IMR-90 (cell line): ENCODE data around the gene MXRA8. TPM values are rescaled to one million over a fixed set of nuclear protein-coding genes. Genes with fewer than 3 reads are reported as not detected.

Experiments used
- ATAC-seq: fragments of 200-7000 bp; cut with Tn5 transposase; 2 replicates; pipeline ENCODE4 v1.9.1; 2020; ENCODE audit warnings: low read depth, mild to moderate bottlenecking, moderate library complexity
- BruUV-seq: library from RNA; stranded (reverse); fragments of 400-500 nt; replicated peaks from 2 replicates; lab custom pipeline; 2021; lab: Mats Ljungman, UMichigan
- CTCF ChIA-PET: fragments of 300-600 bp; formaldehyde crosslinking; extraction: SDS; loops from one replicate; lab custom pipeline; 2021; ENCODE audit warnings: antibody characterized with exemption; lab: Yijun Ruan, JAX
- POLR2A ChIA-PET: fragments of 300-600 bp; sonication (Branson Sonifier 250); formaldehyde crosslinking; loops from one replicate; lab custom pipeline; 2022; ENCODE audit warnings: antibody characterized with exemption; ENCODE audit not compliant: unreplicated experiment; lab: Charles Lee
- DNase-seq: peaks from one replicate; pipeline ENCODE4 v3.0.0; 2013
- H2AFZ ChIP-seq: replicated peaks from 2 replicates; pipeline ENCODE3; 2013; ENCODE audit warnings: low read length, mild to moderate bottlenecking; ENCODE audit not compliant: poor library complexity
- H2AK5ac ChIP-seq: 2 replicates; pipeline ENCODE4 v1.6.1; 2013; ENCODE audit warnings: low read depth, low read length, inconsistent platforms
- H2AK9ac ChIP-seq: replicated peaks from 2 replicates; pipeline ENCODE3; 2013; ENCODE audit warnings: mild to moderate bottlenecking, low read depth, low read length, moderate library complexity; ENCODE audit not compliant: poor library complexity
- H2BK120ac ChIP-seq: 2 replicates; pipeline ENCODE4 v1.6.1; 2013; ENCODE audit warnings: low read depth, low read length, inconsistent platforms
- H2BK15ac ChIP-seq: 3 replicates; pipeline ENCODE4 v1.6.1; 2013; ENCODE audit warnings: low read depth, low read length, inconsistent platforms
- H2BK20ac ChIP-seq: 2 replicates; pipeline ENCODE4 v1.6.1; 2013; ENCODE audit warnings: low read depth, mild to moderate bottlenecking, inconsistent platforms, low read length, moderate library complexity
- H2BK5ac ChIP-seq: 2 replicates; pipeline ENCODE4 v1.6.1; 2013; ENCODE audit warnings: mild to moderate bottlenecking, low read depth, low read length, inconsistent platforms; ENCODE audit not compliant: poor library complexity, severe bottlenecking
- H3K14ac ChIP-seq: replicated peaks from 2 replicates; pipeline ENCODE4 v1.6.1; 2013; ENCODE audit warnings: low read depth, low read length, inconsistent platforms
- H3K18ac ChIP-seq: 2 replicates; pipeline ENCODE4 v1.6.1; 2013; ENCODE audit warnings: low read depth, low read length, control low read depth
- H3K23ac ChIP-seq: 2 replicates; pipeline ENCODE4 v1.6.1; 2013; ENCODE audit warnings: low read depth, low read length, inconsistent platforms
- H3K27ac ChIP-seq: 2 replicates; pipeline ENCODE4 v1.5.1; 2013; ENCODE audit warnings: mild to moderate bottlenecking, control low read depth, low read length; ENCODE audit not compliant: insufficient read depth
- H3K27me3 ChIP-seq: 2 replicates; pipeline ENCODE4 v1.6.1; 2013; ENCODE audit warnings: low read length; ENCODE audit not compliant: control insufficient read depth, insufficient read depth
- H3K36me3 ChIP-seq: 2 replicates; pipeline ENCODE4 v1.6.1; 2013; ENCODE audit warnings: low read length, mixed read lengths; ENCODE audit not compliant: control insufficient read depth, insufficient read depth
- H3K4ac ChIP-seq: 2 replicates; pipeline ENCODE4 v1.6.1; 2013; ENCODE audit warnings: low read depth, low read length, inconsistent platforms
- H3K4me1 ChIP-seq: 2 replicates; pipeline ENCODE4 v1.6.1; 2013; ENCODE audit warnings: low read length, mixed read lengths; ENCODE audit not compliant: control insufficient read depth, insufficient read depth
- H3K4me2 ChIP-seq: 2 replicates; pipeline ENCODE4 v1.6.1; 2013; ENCODE audit warnings: low read depth, mild to moderate bottlenecking, control low read depth, low read length, moderate library complexity
- H3K4me3 ChIP-seq: 2 replicates; pipeline ENCODE4 v1.5.1; 2013; ENCODE audit warnings: low read depth, mild to moderate bottlenecking, control low read depth, low read length, moderate library complexity; ENCODE audit not compliant: insufficient read depth
- H3K56ac ChIP-seq: 2 replicates; pipeline ENCODE4 v1.6.1; 2013; ENCODE audit warnings: low read length, inconsistent platforms; ENCODE audit not compliant: insufficient read depth; ENCODE audit errors: extremely low read depth
- H3K79me1 ChIP-seq, 2 experiments: 2 replicates each; pipeline ENCODE4 v1.6.1; 2013; ENCODE audit warnings: low read length in 2 of 2, inconsistent platforms in 1 of 2, low read depth in 1 of 2
- H3K9ac ChIP-seq: 2 replicates; pipeline ENCODE4 v1.6.1; 2013; ENCODE audit warnings: low read depth, low read length, control low read depth
- H3K9me1 ChIP-seq: 2 replicates; pipeline ENCODE4 v1.6.1; 2013; ENCODE audit warnings: low read length, inconsistent platforms; ENCODE audit not compliant: insufficient read depth
- H3K9me3 ChIP-seq: 2 replicates; pipeline ENCODE4 v1.6.1; 2013; ENCODE audit warnings: low read length; ENCODE audit not compliant: control insufficient read depth, insufficient read depth
- H4K20me1 ChIP-seq: 2 replicates; pipeline ENCODE4 v1.6.1; 2013; ENCODE audit warnings: low read length, inconsistent platforms; ENCODE audit not compliant: insufficient read depth
- H4K5ac ChIP-seq: 2 replicates; pipeline ENCODE4 v1.6.1; 2013; ENCODE audit warnings: mild to moderate bottlenecking, low read depth, low read length, control low read depth
- H4K8ac ChIP-seq, 2 experiments: 2 replicates each; pipeline ENCODE4 v1.6.1; 2013; ENCODE audit warnings: low read depth in 2 of 2, low read length in 2 of 2, control low read depth in 1 of 2, inconsistent platforms in 1 of 2
- H4K91ac ChIP-seq: 2 replicates; pipeline ENCODE4 v1.6.1; 2013; ENCODE audit warnings: low read depth, low read length, inconsistent platforms; ENCODE audit not compliant: insufficient read depth
- CEBPB ChIP-seq: IDR thresholded peaks from 2 replicates; pipeline ENCODE4 v1.6.1; 2012; ENCODE audit warnings: low read depth, low read length, improper control_type of control experiment
- CHD1 ChIP-seq: IDR thresholded peaks from 2 replicates; pipeline ENCODE4 v1.6.1; 2012; ENCODE audit warnings: low read depth, low read length, improper control_type of control experiment
- FOS ChIP-seq: fragments of 150-350 bp; IDR thresholded peaks from 2 replicates; pipeline ENCODE4 v1.6.1; 2016; ENCODE audit warnings: low read depth, low read length
- MAFK ChIP-seq: IDR thresholded peaks from 2 replicates; pipeline ENCODE4 v1.6.1; 2012; ENCODE audit warnings: low read depth, low read length, improper control_type of control experiment
- MAZ ChIP-seq: IDR thresholded peaks from 2 replicates; pipeline ENCODE4 v1.6.1; 2012; ENCODE audit warnings: low read depth, mild to moderate bottlenecking, low read length, improper control_type of control experiment, moderate library complexity, borderline replicate concordance
- MXI1 ChIP-seq: IDR thresholded peaks from 2 replicates; pipeline ENCODE4 v1.6.1; 2012; ENCODE audit warnings: low read depth, mild to moderate bottlenecking, low read length, moderate library complexity, borderline replicate concordance
- NFE2L2 ChIP-seq: fragments of 150-350 bp; IDR thresholded peaks from 2 replicates; pipeline ENCODE4 v1.6.1; 2016; ENCODE audit warnings: low read depth, mild to moderate bottlenecking, low read length
- POLR2A ChIP-seq: IDR thresholded peaks from 2 replicates; pipeline ENCODE4 v1.6.1; 2012; ENCODE audit warnings: mild to moderate bottlenecking, low read depth, low read length
- RAD21 ChIP-seq: IDR thresholded peaks from 2 replicates; pipeline ENCODE4 v1.6.1; 2012; ENCODE audit warnings: low read length, improper control_type of control experiment
- RCOR1 ChIP-seq: IDR thresholded peaks from 2 replicates; pipeline ENCODE4 v1.6.1; 2012; ENCODE audit warnings: mild to moderate bottlenecking, low read length, improper control_type of control experiment; ENCODE audit not compliant: insufficient replicate concordance
- SMC3 ChIP-seq: fragments of 150-350 bp; IDR thresholded peaks from 2 replicates; pipeline ENCODE4 v1.6.1; 2016; ENCODE audit warnings: low read depth, mild to moderate bottlenecking, antibody characterized with exemption, low read length, moderate library complexity
- WGBS, 2 experiments: methylation state at CpG; one replicate each; pipeline versions ENCODE4 v1.1.5 to v1.1.7; 2013; ENCODE audit warnings: missing lambda C conversion rate in 2 of 2; ENCODE audit not compliant: insufficient read length in 1 of 2; ENCODE audit errors: extremely low coverage in 2 of 2; 5-methylcytosine and 5-hydroxymethylcytosine counted together
- dilution Hi-C: fragments of 300-500 bp; cut with HindIII; formaldehyde crosslinking; loops from one replicate; pipeline ENCODE4 v1.14.3; 2018; ENCODE audit warnings: low sequenced_read_pairs; ENCODE audit not compliant: unreplicated experiment
- in situ Hi-C: fragments of 300-500 bp; cut with MboI; formaldehyde crosslinking; loops from 3 replicates; pipeline ENCODE4 v1.14.3; 2019; ENCODE audit warnings: low sequenced_read_pairs, inconsistent platforms, mixed read lengths
- intact Hi-C: fragments of 100-400 bp; cut with micrococcal nuclease; formaldehyde crosslinking; loops from 2 replicates; pipeline ENCODE4 v1.10.0; 2022
- polyA plus RNA-seq, 3 experiments: library from polyadenylated mRNA; depleted of rRNA; stranded (reverse); fragments of >200 nt; gene quantifications; 2 replicates each; pipeline ENCODE4 v1.2.3, GENCODE V29; 2012; ENCODE audit warnings: low replicate concordance in 1 of 3
- total RNA-seq: library from RNA; depleted of rRNA; stranded (reverse); fragments of >200 nt; gene quantifications from 2 replicates; pipeline ENCODE4 v1.2.3, GENCODE V29; 2012
- TF ChIP-seq, protein P1 (sequence below): conservative IDR thresholded peaks from 2 replicates; pipeline ENCODE4 v1.5.1; 2012; ENCODE audit warnings: mild to moderate bottlenecking, low read depth, low read length, improper control_type of control experiment

MXRA8 gene
- total and polyA plus RNA-seq, 2 of the 4 experiments (the other 2 are of a cell fraction) = 92.5 to 469 TPM

DNA sequence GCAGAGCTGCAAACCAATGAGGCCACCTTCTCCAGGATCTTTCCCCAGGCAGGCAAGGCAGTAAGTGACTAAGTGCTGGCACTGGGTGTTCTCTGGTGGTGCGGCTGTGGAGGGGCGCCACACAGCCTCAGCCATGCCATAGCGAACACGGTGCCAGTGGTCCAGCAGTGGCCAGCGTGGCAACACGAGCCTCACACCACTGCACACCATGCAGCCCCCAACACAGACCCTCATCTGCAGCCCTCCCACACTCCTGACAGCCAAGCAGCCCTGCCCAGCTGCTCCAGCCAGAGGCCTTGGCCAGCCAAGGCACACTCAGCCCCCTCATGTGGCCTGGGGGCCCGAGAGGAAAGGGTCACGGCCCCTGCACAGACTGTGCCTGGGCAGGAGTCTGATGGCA is 36.9 kb downstream of the MXRA8 start:
- H3K18ac ChIP-seq = no peak overlapping the region
- ChIA-PET CTCF (no interaction called here), POLR2A (no interaction called here)
- H2BK20ac ChIP-seq = no peak overlapping the region
- no peak overlapping the region for H3K4ac ChIP-seq
- H3K36me3 ChIP-seq = peaks cover 25% of the 10 kb centered on the region
- H2BK5ac ChIP-seq = no peak overlapping the region
- H2AFZ ChIP-seq = no peak overlapping the region
- H4K91ac ChIP-seq = no peak overlapping the region
- DNase-seq (no peak), ATAC-seq (no peak)
- peaks cover 16% of the 10 kb centered on the region; the same call in 1 of the 2 replicates for H3K4me1 ChIP-seq
- H3K4me2 ChIP-seq = no peak overlapping the region
- no peak overlapping the region for H2AK5ac ChIP-seq
- peaks cover 73% of the 10 kb centered on the region for H4K20me1 ChIP-seq
- H3K27ac ChIP-seq = no peak overlapping the region; the same call in 1 of the 2 replicates
- no peak overlapping the region for H3K23ac ChIP-seq
- H4K5ac ChIP-seq = no peak overlapping the region
- H3K4me3 ChIP-seq = no peak overlapping the region
- H2BK120ac ChIP-seq = no peak overlapping the region
- no peak overlapping the region for H3K56ac ChIP-seq
- in situ Hi-C loops (no loop called here), intact Hi-C loops (no loop called here), dilution Hi-C loops (no loop called here)
- no peak overlapping the region for H3K14ac ChIP-seq
- TF ChIP-seq SMC3 (no peak), CEBPB (no peak), RCOR1 (no peak), NFE2L2 (no peak), POLR2A (no peak), MXI1 (no peak), CHD1 (no peak), MAFK (no peak), FOS (no peak), MAZ (no peak), RAD21 (no peak)
- TF ChIP-seq, protein P1, sequence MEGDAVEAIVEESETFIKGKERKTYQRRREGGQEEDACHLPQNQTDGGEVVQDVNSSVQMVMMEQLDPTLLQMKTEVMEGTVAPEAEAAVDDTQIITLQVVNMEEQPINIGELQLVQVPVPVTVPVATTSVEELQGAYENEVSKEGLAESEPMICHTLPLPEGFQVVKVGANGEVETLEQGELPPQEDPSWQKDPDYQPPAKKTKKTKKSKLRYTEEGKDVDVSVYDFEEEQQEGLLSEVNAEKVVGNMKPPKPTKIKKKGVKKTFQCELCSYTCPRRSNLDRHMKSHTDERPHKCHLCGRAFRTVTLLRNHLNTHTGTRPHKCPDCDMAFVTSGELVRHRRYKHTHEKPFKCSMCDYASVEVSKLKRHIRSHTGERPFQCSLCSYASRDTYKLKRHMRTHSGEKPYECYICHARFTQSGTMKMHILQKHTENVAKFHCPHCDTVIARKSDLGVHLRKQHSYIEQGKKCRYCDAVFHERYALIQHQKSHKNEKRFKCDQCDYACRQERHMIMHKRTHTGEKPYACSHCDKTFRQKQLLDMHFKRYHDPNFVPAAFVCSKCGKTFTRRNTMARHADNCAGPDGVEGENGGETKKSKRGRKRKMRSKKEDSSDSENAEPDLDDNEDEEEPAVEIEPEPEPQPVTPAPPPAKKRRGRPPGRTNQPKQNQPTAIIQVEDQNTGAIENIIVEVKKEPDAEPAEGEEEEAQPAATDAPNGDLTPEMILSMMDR = no peak
- no peak overlapping the region for H4K8ac ChIP-seq
- H3K9ac ChIP-seq = no peak overlapping the region
- H3K9me1 ChIP-seq = peaks cover 4% of the 10 kb centered on the region
- H3K9me3 ChIP-seq = no peaks in the 10 kb centered on the region
- no peaks in the 10 kb centered on the region for H3K27me3 ChIP-seq
- 92% methylated on average over 7 of the region's 8 CpGs; no CpG with 5 or more reads in 1 of the 2 experiments for WGBS, 2 experiments
- no peak overlapping the region for H2AK9ac ChIP-seq
- no peak overlapping the region for H2BK15ac ChIP-seq
- H3K79me1 ChIP-seq = peaks cover 4 to 73% of the 10 kb centered on the region in 2 experiments
- no TSS peak for BruUV-seq
